Measurements from ENCODE around the gene ZNF618.
A peak's percentile ranks its signal among the peaks of the same experiment; 100 is the strongest.

ZNF618 gene

DNA sequence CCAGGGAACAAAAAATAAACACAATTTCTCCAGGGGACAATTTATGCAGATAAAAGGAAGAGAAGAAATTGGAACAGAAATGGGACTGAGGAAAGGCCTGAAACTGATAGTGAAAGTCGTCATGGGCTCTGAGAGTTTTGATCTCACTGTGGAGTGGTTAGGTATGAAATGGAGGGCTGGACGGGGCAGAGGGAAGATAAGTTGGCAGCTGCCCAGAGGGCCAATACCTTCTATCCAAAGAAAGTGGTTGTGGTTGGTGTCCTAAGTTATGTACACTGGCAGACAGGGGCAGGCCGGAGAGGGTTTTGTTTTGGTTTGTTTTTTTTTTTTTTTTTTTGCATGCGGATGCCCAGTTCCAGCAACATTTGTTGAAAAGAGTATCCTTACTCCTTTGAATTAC, 46.1 kb downstream of the ZNF618 start:
- H3K27ac ChIP-seq (ENCODE audit: insufficient read depth in 1 of 2, low read depth in 1 of 2, low read length in 2 of 2, poor library complexity in 1 of 2, severe bottlenecking in 2 of 2): no peak overlapping the region
- POLR2A ChIA-PET: no interaction called here
- peaks cover 0 to 8% (median 0%) of the 10 kb centered on the region in 4 experiments for H3K36me3 ChIP-seq (ENCODE audit: control insufficient read depth in 4 of 4, insufficient read depth in 4 of 4, low read length in 3 of 4)
- H3K4me3 ChIP-seq (ENCODE audit: control insufficient read depth in 1 of 7, extremely low read depth in 1 of 7, insufficient read depth in 4 of 7, low read depth in 2 of 7, low read length in 6 of 7): no peak overlapping the region
- H3K4me1 ChIP-seq (ENCODE audit: control extremely low read depth in 1 of 4, control insufficient read depth in 4 of 4, insufficient read depth in 4 of 4, low read length in 3 of 4): no peaks in the 10 kb centered on the region
- H3K9me3 ChIP-seq (ENCODE audit: control extremely low read depth in 1 of 5, control insufficient read depth in 4 of 5, insufficient read depth in 2 of 5, low read depth in 1 of 5, low read length in 4 of 5): peaks cover 2 to 31% (median 4%) of the 10 kb centered on the region in 5 experiments
- WGBS (ENCODE audit: insufficient coverage): 100% methylated on average over 2 of the region's 4 CpGs
- H3K27me3 ChIP-seq (replicated peaks in 2 of 5; ENCODE audit: control insufficient read depth in 4 of 5, insufficient read depth in 5 of 5, low read length in 4 of 5): no peaks in the 10 kb centered on the region
- DNase-seq: no peak
- CTCF ChIA-PET: interaction anchor here (0.8 to 1.4 kb wide), 2 partner anchors 9 to 21 kb away, joined by 3 to 4 read pairs; no protein-coding TSS in a partner anchor

DNA sequence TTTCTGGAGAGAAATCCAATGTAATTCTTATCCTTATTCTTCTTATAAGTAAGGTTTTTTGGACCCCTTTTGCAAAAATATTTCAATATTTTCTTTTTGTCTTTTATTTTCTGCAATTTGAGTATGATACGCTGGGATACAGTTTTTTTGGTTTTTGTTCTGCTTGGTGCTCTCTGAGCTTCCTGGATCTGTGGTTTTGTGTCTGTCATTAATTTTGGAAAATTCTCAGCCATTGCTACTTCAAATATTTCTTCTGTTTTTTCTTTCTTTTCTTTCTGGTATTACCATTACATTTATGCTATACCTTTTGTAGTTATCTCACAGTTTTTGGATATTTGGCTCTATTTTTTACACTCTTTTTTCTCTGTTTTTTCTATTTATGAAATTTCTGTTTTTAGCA, 50.1 kb downstream of the ZNF618 start:
- Histone ChIP-seq H3K4me1 (ENCODE audit: control extremely low read depth in 1 of 4, control insufficient read depth in 4 of 4, insufficient read depth in 4 of 4, low read length in 3 of 4) (no peaks in the 10 kb centered on the region), H3K4me3 (ENCODE audit: control insufficient read depth in 1 of 7, extremely low read depth in 1 of 7, insufficient read depth in 4 of 7, low read depth in 2 of 7, low read length in 6 of 7) (no peak overlapping the region), H3K27ac (ENCODE audit: insufficient read depth in 1 of 2, low read depth in 1 of 2, low read length in 2 of 2, poor library complexity in 1 of 2, severe bottlenecking in 2 of 2) (no peak overlapping the region), H3K27me3 (replicated peaks in 2 of 5; ENCODE audit: control insufficient read depth in 4 of 5, insufficient read depth in 5 of 5, low read length in 4 of 5) (no peaks in the 10 kb centered on the region), H3K9me3 (ENCODE audit: control extremely low read depth in 1 of 5, control insufficient read depth in 4 of 5, insufficient read depth in 2 of 5, low read depth in 1 of 5, low read length in 4 of 5) (peaks cover 7 to 55% (median 16%) of the 10 kb centered on the region in 5 experiments), H3K36me3 (ENCODE audit: control insufficient read depth in 4 of 4, insufficient read depth in 4 of 4, low read length in 3 of 4) (peaks cover 0 to 16% (median 3%) of the 10 kb centered on the region in 4 experiments)
- peak in 1 of 3 donors; percentile 9 for DNase-seq
- CTCF ChIA-PET: no interaction called here
- WGBS (ENCODE audit: insufficient coverage): no CpG with 5 or more reads among the region's 1 CpG
- POLR2A ChIA-PET: no interaction called here

DNA sequence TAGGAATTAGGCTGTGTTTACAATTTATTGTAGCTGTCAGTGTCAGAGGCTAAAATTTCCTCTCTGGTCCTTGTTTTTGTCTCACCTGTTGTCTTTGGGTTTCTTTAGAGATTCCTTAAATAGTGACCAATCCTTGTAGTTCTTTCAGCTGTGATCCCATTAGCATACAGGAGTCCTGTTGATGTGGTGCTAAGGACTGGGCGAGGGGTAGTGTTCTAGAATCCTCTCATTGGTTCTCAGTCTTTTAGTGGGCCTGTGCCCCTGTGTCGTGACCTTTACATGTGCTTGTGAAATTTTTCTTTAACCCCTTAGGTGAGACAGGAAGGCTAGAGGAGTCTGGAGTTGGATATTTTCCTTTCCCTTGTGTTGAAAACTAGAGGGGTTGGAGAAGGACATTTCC, 51.2 kb downstream of the ZNF618 start:
- CTCF ChIA-PET: no interaction called here
- Histone ChIP-seq H3K4me1 (ENCODE audit: control extremely low read depth in 1 of 4, control insufficient read depth in 4 of 4, insufficient read depth in 4 of 4, low read length in 3 of 4) (no peaks in the 10 kb centered on the region), H3K36me3 (ENCODE audit: control insufficient read depth in 4 of 4, insufficient read depth in 4 of 4, low read length in 3 of 4) (peaks cover 0 to 12% (median 3%) of the 10 kb centered on the region in 4 experiments), H3K9me3 (ENCODE audit: control extremely low read depth in 1 of 5, control insufficient read depth in 4 of 5, insufficient read depth in 2 of 5, low read depth in 1 of 5, low read length in 4 of 5) (peaks cover 7 to 51% (median 16%) of the 10 kb centered on the region in 5 experiments), H3K4me3 (ENCODE audit: control insufficient read depth in 1 of 7, extremely low read depth in 1 of 7, insufficient read depth in 4 of 7, low read depth in 2 of 7, low read length in 6 of 7) (no peak overlapping the region), H3K27ac (ENCODE audit: insufficient read depth in 1 of 2, low read depth in 1 of 2, low read length in 2 of 2, poor library complexity in 1 of 2, severe bottlenecking in 2 of 2) (no peak overlapping the region), H3K27me3 (replicated peaks in 2 of 5; ENCODE audit: control insufficient read depth in 4 of 5, insufficient read depth in 5 of 5, low read length in 4 of 5) (no peaks in the 10 kb centered on the region)
- no peak for DNase-seq
- POLR2A ChIA-PET: no interaction called here
- WGBS (ENCODE audit: insufficient coverage): 83% methylated on average over 1 of the region's 2 CpGs

DNA sequence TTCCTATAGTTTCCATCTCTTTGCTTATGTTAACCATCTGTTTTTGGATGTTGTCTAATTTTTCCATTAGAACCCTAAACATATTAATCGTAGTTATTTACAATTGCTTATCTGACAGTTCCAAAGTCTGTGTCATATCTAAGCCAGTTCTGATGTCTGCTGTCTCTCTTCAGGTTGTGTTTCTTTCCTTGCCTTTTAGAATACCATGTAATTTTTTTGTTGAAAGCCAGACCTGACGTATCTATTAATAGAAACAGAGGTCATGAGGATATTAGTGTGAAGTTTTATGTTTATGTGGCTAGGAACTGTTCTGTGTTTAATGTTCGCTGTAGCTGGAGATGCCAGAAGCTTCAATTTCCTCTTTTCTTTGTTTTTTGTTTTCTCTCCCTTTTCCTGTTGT, 52.2 kb downstream of the ZNF618 start:
- Histone ChIP-seq H3K27ac (ENCODE audit: insufficient read depth in 1 of 2, low read depth in 1 of 2, low read length in 2 of 2, poor library complexity in 1 of 2, severe bottlenecking in 2 of 2) (no peak overlapping the region), H3K4me3 (ENCODE audit: control insufficient read depth in 1 of 7, extremely low read depth in 1 of 7, insufficient read depth in 4 of 7, low read depth in 2 of 7, low read length in 6 of 7) (no peak overlapping the region), H3K4me1 (ENCODE audit: control extremely low read depth in 1 of 4, control insufficient read depth in 4 of 4, insufficient read depth in 4 of 4, low read length in 3 of 4) (no peaks in the 10 kb centered on the region), H3K27me3 (replicated peaks in 2 of 5; ENCODE audit: control insufficient read depth in 4 of 5, insufficient read depth in 5 of 5, low read length in 4 of 5) (no peaks in the 10 kb centered on the region), H3K36me3 (ENCODE audit: control insufficient read depth in 4 of 4, insufficient read depth in 4 of 4, low read length in 3 of 4) (peaks cover 0 to 10% (median 3%) of the 10 kb centered on the region in 4 experiments), H3K9me3 (ENCODE audit: control extremely low read depth in 1 of 5, control insufficient read depth in 4 of 5, insufficient read depth in 2 of 5, low read depth in 1 of 5, low read length in 4 of 5) (peaks cover 7 to 49% (median 16%) of the 10 kb centered on the region in 5 experiments)
- 100% methylated on average over 1 of the region's 3 CpGs for WGBS (ENCODE audit: insufficient coverage)
- ChIA-PET POLR2A (no interaction called here), CTCF (no interaction called here)
- no peak for DNase-seq

DNA sequence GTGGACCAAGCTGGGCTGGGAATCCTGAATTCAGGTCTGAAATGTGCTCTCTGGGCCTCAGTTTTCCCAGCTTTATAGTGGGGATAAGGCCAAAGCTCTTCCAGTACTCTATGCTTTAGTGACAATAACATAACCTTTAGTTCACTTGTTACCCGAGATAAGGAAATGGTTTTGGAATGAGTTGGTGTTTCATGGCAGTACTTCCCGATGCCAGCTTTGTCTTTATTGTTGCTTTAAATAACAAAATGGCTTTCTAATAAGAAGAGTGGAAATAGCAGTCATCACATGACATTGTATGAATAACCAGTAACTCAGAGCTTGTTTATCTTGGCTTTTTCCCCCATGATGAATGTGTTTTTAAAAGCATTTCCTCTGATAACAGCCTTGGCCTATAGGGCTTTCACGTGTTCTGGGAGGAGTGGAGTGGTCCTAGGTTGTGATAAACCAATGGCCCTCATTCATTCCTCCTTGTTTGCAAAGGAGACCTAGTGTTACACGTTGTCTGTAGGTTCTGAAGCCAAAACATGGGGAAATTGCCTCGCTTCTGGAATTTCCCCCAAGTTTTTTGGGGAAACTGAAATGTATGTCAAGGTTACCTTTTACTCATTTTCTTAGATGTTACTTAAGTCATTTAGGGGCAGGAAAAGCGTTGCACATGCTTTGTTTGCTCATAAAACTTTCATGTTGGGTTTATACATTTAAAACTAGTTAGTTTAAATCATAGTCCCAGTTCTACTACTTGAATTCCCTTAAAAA, 53.7 kb downstream of the ZNF618 start:
- H3K27ac ChIP-seq (ENCODE audit: insufficient read depth in 1 of 2, low read depth in 1 of 2, low read length in 2 of 2, poor library complexity in 1 of 2, severe bottlenecking in 2 of 2): no peak overlapping the region
- no peaks in the 10 kb centered on the region for H3K4me1 ChIP-seq (ENCODE audit: control extremely low read depth in 1 of 4, control insufficient read depth in 4 of 4, insufficient read depth in 4 of 4, low read length in 3 of 4)
- no peaks in the 10 kb centered on the region for H3K27me3 ChIP-seq (replicated peaks in 2 of 5; ENCODE audit: control insufficient read depth in 4 of 5, insufficient read depth in 5 of 5, low read length in 4 of 5)
- no peak overlapping the region for H3K4me3 ChIP-seq (ENCODE audit: control insufficient read depth in 1 of 7, extremely low read depth in 1 of 7, insufficient read depth in 4 of 7, low read depth in 2 of 7, low read length in 6 of 7)
- peaks cover 0 to 8% (median 3%) of the 10 kb centered on the region in 4 experiments for H3K36me3 ChIP-seq (ENCODE audit: control insufficient read depth in 4 of 4, insufficient read depth in 4 of 4, low read length in 3 of 4)
- CTCF ChIA-PET: no interaction called here
- H3K9me3 ChIP-seq (ENCODE audit: control extremely low read depth in 1 of 5, control insufficient read depth in 4 of 5, insufficient read depth in 2 of 5, low read depth in 1 of 5, low read length in 4 of 5): peaks cover 5 to 39% (median 16%) of the 10 kb centered on the region in 5 experiments
- POLR2A ChIA-PET: no interaction called here
- WGBS (ENCODE audit: insufficient coverage): 100% methylated on average over 3 of the region's 6 CpGs
- DNase-seq: no peak

DNA sequence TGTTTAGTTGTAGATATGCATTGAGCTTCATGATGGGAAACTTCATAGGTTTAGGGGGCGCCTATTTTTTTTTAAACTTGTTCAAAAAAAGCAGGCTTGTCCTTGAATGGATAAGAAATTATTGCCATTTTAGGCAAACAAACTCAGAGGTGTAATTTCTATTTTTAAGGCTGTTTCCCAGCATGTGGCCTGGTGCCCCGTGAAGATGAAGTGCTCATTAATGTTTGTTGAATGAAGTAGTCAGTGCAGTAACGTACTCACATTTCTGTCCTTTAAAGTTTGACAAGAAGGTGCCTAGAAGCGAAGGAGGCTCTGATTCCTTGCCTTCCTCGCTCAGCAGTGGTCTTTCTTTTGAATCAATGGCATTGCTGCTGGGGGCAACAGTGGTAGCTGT, 54.3 kb downstream of the ZNF618 start:
- Histone ChIP-seq H3K27ac (ENCODE audit: insufficient read depth in 1 of 2, low read depth in 1 of 2, low read length in 2 of 2, poor library complexity in 1 of 2, severe bottlenecking in 2 of 2) (no peak overlapping the region), H3K36me3 (ENCODE audit: control insufficient read depth in 4 of 4, insufficient read depth in 4 of 4, low read length in 3 of 4) (peaks cover 0 to 8% (median 3%) of the 10 kb centered on the region in 4 experiments), H3K4me1 (ENCODE audit: control extremely low read depth in 1 of 4, control insufficient read depth in 4 of 4, insufficient read depth in 4 of 4, low read length in 3 of 4) (no peaks in the 10 kb centered on the region), H3K27me3 (replicated peaks in 2 of 5; ENCODE audit: control insufficient read depth in 4 of 5, insufficient read depth in 5 of 5, low read length in 4 of 5) (no peaks in the 10 kb centered on the region), H3K9me3 (ENCODE audit: control extremely low read depth in 1 of 5, control insufficient read depth in 4 of 5, insufficient read depth in 2 of 5, low read depth in 1 of 5, low read length in 4 of 5) (peaks cover 5 to 33% (median 16%) of the 10 kb centered on the region in 5 experiments), H3K4me3 (ENCODE audit: control insufficient read depth in 1 of 7, extremely low read depth in 1 of 7, insufficient read depth in 4 of 7, low read depth in 2 of 7, low read length in 6 of 7) (no peak overlapping the region)
- ChIA-PET CTCF (no interaction called here), POLR2A (no interaction called here)
- DNase-seq: no peak
- 89% methylated on average over 4 of the region's 5 CpGs for WGBS (ENCODE audit: insufficient coverage)

DNA sequence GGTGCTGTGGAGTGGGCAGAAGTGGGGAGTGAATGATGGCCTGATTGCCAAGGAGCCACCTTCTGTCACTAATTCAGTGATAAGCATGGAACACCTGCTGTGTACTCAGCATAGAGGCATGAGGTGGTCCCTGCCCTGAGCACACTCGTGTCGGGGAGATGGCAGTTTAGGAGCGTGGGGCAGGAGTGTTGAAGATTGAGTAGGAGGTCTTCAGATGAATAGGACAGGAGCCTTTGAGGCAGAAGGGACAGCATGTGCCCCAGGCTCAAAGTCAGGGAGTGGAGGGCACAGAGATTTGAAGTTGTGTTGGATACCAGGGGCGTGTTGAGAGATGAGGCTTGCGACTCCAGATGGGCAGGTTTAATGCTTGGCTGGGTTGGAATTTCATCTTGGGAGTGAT, 55.0 kb downstream of the ZNF618 start:
- no peaks in the 10 kb centered on the region for H3K4me1 ChIP-seq (ENCODE audit: control extremely low read depth in 1 of 4, control insufficient read depth in 4 of 4, insufficient read depth in 4 of 4, low read length in 3 of 4)
- H3K9me3 ChIP-seq (ENCODE audit: control extremely low read depth in 1 of 5, control insufficient read depth in 4 of 5, insufficient read depth in 2 of 5, low read depth in 1 of 5, low read length in 4 of 5): peaks cover 5 to 31% (median 16%) of the 10 kb centered on the region in 5 experiments
- DNase-seq: no peak
- ChIA-PET POLR2A (no interaction called here), CTCF (no interaction called here)
- peaks cover 0 to 8% (median 3%) of the 10 kb centered on the region in 4 experiments for H3K36me3 ChIP-seq (ENCODE audit: control insufficient read depth in 4 of 4, insufficient read depth in 4 of 4, low read length in 3 of 4)
- no peak overlapping the region for H3K4me3 ChIP-seq (ENCODE audit: control insufficient read depth in 1 of 7, extremely low read depth in 1 of 7, insufficient read depth in 4 of 7, low read depth in 2 of 7, low read length in 6 of 7)
- no peaks in the 10 kb centered on the region for H3K27me3 ChIP-seq (replicated peaks in 2 of 5; ENCODE audit: control insufficient read depth in 4 of 5, insufficient read depth in 5 of 5, low read length in 4 of 5)
- H3K27ac ChIP-seq (ENCODE audit: insufficient read depth in 1 of 2, low read depth in 1 of 2, low read length in 2 of 2, poor library complexity in 1 of 2, severe bottlenecking in 2 of 2): no peak overlapping the region
- WGBS (ENCODE audit: insufficient coverage): 100% methylated on average over 5 of the region's 5 CpGs
